Lower leg skin (tissue), 3 donors: ENCODE results near the gene TAC3.

Source experiments
- POLR2A ChIP-seq, 2 donors: fragments of 450-650 bp; IDR thresholded peaks; one replicate each; pipeline ENCODE4 v1.6.1; 2016 to 2017; ENCODE audit warnings: antibody characterized with exemption in 2 of 2, mild to moderate bottlenecking in 1 of 2, moderate library complexity in 1 of 2
- TF ChIP-seq, protein P1 (sequence below), 3 donors: fragments of 450-650 bp; IDR thresholded peaks; one replicate each; pipeline ENCODE4 v1.5.1; 2016; ENCODE audit warnings: antibody characterized with exemption in 3 of 3, mild to moderate bottlenecking in 3 of 3, moderate library complexity in 2 of 3

- TF ChIP-seq, protein P1, sequence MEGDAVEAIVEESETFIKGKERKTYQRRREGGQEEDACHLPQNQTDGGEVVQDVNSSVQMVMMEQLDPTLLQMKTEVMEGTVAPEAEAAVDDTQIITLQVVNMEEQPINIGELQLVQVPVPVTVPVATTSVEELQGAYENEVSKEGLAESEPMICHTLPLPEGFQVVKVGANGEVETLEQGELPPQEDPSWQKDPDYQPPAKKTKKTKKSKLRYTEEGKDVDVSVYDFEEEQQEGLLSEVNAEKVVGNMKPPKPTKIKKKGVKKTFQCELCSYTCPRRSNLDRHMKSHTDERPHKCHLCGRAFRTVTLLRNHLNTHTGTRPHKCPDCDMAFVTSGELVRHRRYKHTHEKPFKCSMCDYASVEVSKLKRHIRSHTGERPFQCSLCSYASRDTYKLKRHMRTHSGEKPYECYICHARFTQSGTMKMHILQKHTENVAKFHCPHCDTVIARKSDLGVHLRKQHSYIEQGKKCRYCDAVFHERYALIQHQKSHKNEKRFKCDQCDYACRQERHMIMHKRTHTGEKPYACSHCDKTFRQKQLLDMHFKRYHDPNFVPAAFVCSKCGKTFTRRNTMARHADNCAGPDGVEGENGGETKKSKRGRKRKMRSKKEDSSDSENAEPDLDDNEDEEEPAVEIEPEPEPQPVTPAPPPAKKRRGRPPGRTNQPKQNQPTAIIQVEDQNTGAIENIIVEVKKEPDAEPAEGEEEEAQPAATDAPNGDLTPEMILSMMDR (IDR thresholded peaks at IDR 0.05): no peak
- no peak for TF ChIP-seq POLR2A (IDR thresholded peaks at IDR 0.05)
Observed at GRCh38 chr12:57029457-57029856, 13.1 kb upstream of the TAC3 start.
